ENCODE measurements around the gene CENATAC. TPM values are rescaled to one million over a fixed set of nuclear protein-coding genes. Genes with fewer than 3 reads are reported as not detected.

The CENATAC gene
- total and polyA plus RNA-seq, 9 of the 15 experiments (the other 6 are each of a cell fraction or from before 2014, with no cell fraction given), result 2.4 to 25.5 (median 13.7) TPM

- Histone ChIP-seq H3K9ac (ENCODE audit: insufficient read depth in 1 of 2, low read depth in 2 of 2, low read length in 2 of 2) (peak overlapping the region in 1 of 2 experiments; percentile 41; a peak in 1 of 4 replicates), H2AFZ (ENCODE audit: low read depth, low read length) (no peak overlapping the region), H3K9me3 (replicated peaks; ENCODE audit: control insufficient read depth, insufficient read depth, low read depth, low read length) (no peaks in the 10 kb centered on the region), H3K36me3 (ENCODE audit: control insufficient read depth, insufficient read depth, low read length) (peaks cover 85% of the 10 kb centered on the region), H3K79me2 (ENCODE audit: control insufficient read depth, insufficient read depth, low read length) (peaks cover 30% of the 10 kb centered on the region), H3K4me1 (replicated peaks in 1 of 2; ENCODE audit: control insufficient read depth in 2 of 2, insufficient read depth in 2 of 2, low read length in 2 of 2) (peaks cover 13 to 15% of the 10 kb centered on the region in 2 experiments; a peak in 3 of 5 replicates), H3K27ac (ENCODE audit: extremely low read depth, low read depth, low read length) (no peak overlapping the region), H3K27me3 (ENCODE audit: control insufficient read depth in 2 of 2, insufficient read depth in 2 of 2, low read length in 2 of 2) (no peaks in the 10 kb centered on the region), H3K9me1 (ENCODE audit: control insufficient read depth, insufficient read depth, low read length) (peaks cover 3% of the 10 kb centered on the region), H4K20me1 (replicated peaks; ENCODE audit: control insufficient read depth, insufficient read depth, low read length) (no peaks in the 10 kb centered on the region), H3K4me3 (no peak overlapping the region), H3K4me2 (ENCODE audit: insufficient read depth, low read length) (no peak overlapping the region)
- TF ChIP-seq GABPB2 (CRISPR knock-in tag; conservative IDR thresholded peaks at IDR 0.05) (no peak), PML (IDR thresholded peaks at IDR 0.05; ENCODE audit: low read length) (0 out of 2 replicates have a peak, but pooled peaks have one; percentile 12), RBFOX2 (IDR thresholded peaks at IDR 0.05; ENCODE audit: low read depth, low read length) (peak; percentile 62)
- 96% methylated on average over 22 of the region's 23 CpGs for WGBS (ENCODE audit: insufficient coverage, low coverage, missing lambda C conversion rate)
- in situ Hi-C loops (cut with MboI), result no loop called here
- ChIA-PET CTCF (ENCODE audit: low intra/inter-chr PET ratio) (no interaction called here), POLR2A (interaction anchor here (0.6 to 8.8 kb wide), 2 partner anchors 8 to 57 kb away, joined by 3 to 132 read pairs; no protein-coding TSS in a partner anchor)
- no peak for DNase-seq (ENCODE audit: extremely low read depth in 1 of 4, low spot score in 3 of 4)
- ATAC-seq, result no peak
- no TSS peak for BruUV-seq (replicated peaks)
- FAIRE-seq, result no peak
- intact Hi-C loops (cut with micrococcal nuclease), result no loop called here
These were observed 54.4 kb downstream of the CENATAC start for GRCh38 chr11:119052163-119052814.

- Histone ChIP-seq H4K20me1 (replicated peaks; ENCODE audit: control insufficient read depth, insufficient read depth, low read length) (no peaks in the 10 kb centered on the region), H3K4me2 (ENCODE audit: insufficient read depth, low read length) (no peak overlapping the region), H3K4me3 (no peak overlapping the region), H3K4me1 (replicated peaks in 1 of 2; ENCODE audit: control insufficient read depth in 2 of 2, insufficient read depth in 2 of 2, low read length in 2 of 2) (peaks cover 18 to 21% of the 10 kb centered on the region in 2 experiments; a peak in 3 of 5 replicates), H3K27me3 (ENCODE audit: control insufficient read depth in 2 of 2, insufficient read depth in 2 of 2, low read length in 2 of 2) (no peaks in the 10 kb centered on the region), H3K9me3 (replicated peaks; ENCODE audit: control insufficient read depth, insufficient read depth, low read depth, low read length) (no peaks in the 10 kb centered on the region), H3K9me1 (ENCODE audit: control insufficient read depth, insufficient read depth, low read length) (no peaks in the 10 kb centered on the region), H3K36me3 (ENCODE audit: control insufficient read depth, insufficient read depth, low read length) (peaks cover 64% of the 10 kb centered on the region), H3K79me2 (ENCODE audit: control insufficient read depth, insufficient read depth, low read length) (peaks cover 38% of the 10 kb centered on the region), H3K9ac (ENCODE audit: insufficient read depth in 1 of 2, low read depth in 2 of 2, low read length in 2 of 2) (peak overlapping the region in 1 of 2 experiments; percentile 29; a peak in 1 of 4 replicates), H3K27ac (ENCODE audit: extremely low read depth, low read depth, low read length) (no peak overlapping the region), H2AFZ (ENCODE audit: low read depth, low read length) (no peak overlapping the region)
- in situ Hi-C loops (cut with MboI), result no loop called here
- ChIA-PET POLR2A (interaction anchor here (0.6 to 8.8 kb wide), 8 partner anchors 10 to 266 kb away, joined by 3 to 132 read pairs (median 8); partner anchors contain the start of gene VPS11), CTCF (ENCODE audit: low intra/inter-chr PET ratio) (no interaction called here)
- ATAC-seq (no peak), FAIRE-seq (no peak), DNase-seq (ENCODE audit: extremely low read depth in 1 of 4, low spot score in 3 of 4) (no peak)
- WGBS (ENCODE audit: insufficient coverage, low coverage, missing lambda C conversion rate), result 95% methylated on average over 10 of the region's 10 CpGs
- intact Hi-C loops (cut with micrococcal nuclease), result no loop called here
- no TSS peak for BruUV-seq (replicated peaks)
- no peak for TF ChIP-seq MXD1 (CRISPR knock-in tag; IDR thresholded peaks at IDR 0.05; ENCODE audit: borderline replicate concordance, poor library complexity, severe bottlenecking)
- TF ChIP-seq BCL6 (CRISPR knock-in tag; IDR thresholded peaks at IDR 0.05), result no peak
- TF ChIP-seq TCF3 (CRISPR knock-in tag; IDR thresholded peaks at IDR 0.05), result no peak
- no peak for TF ChIP-seq VEZF1 (CRISPR knock-in tag; IDR thresholded peaks at IDR 0.05)
- 0 out of 2 replicates have a peak, but pooled peaks have one; percentile 36 for TF ChIP-seq POLR2G (IDR thresholded peaks at IDR 0.05; ENCODE audit: low read depth, low read length)
- TF ChIP-seq HDAC6 (IDR thresholded peaks at IDR 0.05; ENCODE audit: low read depth, low read length), result no peak
- peak; percentile 63 for TF ChIP-seq RBFOX2 (IDR thresholded peaks at IDR 0.05; ENCODE audit: low read depth, low read length)
- TF ChIP-seq GMEB1 (CRISPR knock-in tag; IDR thresholded peaks at IDR 0.05), result no peak
- TF ChIP-seq SIX5 (IDR thresholded peaks at IDR 0.05; ENCODE audit: borderline replicate concordance in 1 of 2, insufficient read depth in 1 of 2, low read depth in 1 of 2, low read length in 2 of 2), result no peak
These were observed 56.5 kb downstream of the CENATAC start for GRCh38 chr11:119054418-119054817.
